Fibroblast of pulmonary artery (primary cell): ENCODE measurements around the gene LURAP1L.

Experiments used
- DNase-seq: peaks from one replicate; pipeline ENCODE4 v3.0.0-alpha.2; 2010; ENCODE audit warnings: low read depth
- H3K4me3 ChIP-seq: replicated peaks from 2 replicates; pipeline ENCODE4 v1.5.1; 2011; ENCODE audit warnings: low read depth, mild to moderate bottlenecking, control low read depth, low read length, moderate library complexity
- TF ChIP-seq, protein P1 (sequence below): IDR thresholded peaks from 2 replicates; pipeline ENCODE4 v1.5.1; 2011; ENCODE audit warnings: mild to moderate bottlenecking, control low read depth, low read length, inconsistent platforms; ENCODE audit errors: missing control alignments

LURAP1L gene

DNA sequence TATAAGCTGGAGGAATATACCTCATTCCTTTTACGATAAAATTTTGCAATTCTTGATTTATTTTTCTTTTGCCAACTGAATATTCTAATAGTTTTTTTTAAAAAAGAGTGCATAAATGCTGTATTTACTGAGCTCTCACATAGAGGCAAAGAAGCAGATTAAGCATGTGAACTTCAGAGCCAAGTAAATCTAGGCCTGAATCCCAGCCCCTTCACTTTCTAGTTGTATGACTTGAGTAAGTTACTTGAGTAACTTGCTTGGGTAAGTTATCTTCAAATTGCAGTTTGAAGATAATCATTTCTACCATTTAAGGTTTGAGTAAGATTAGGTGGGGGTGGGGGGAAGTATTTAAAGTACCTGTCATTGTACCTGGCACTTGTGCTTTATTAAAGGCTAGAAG, 21.8 kb downstream of the LURAP1L start:
- H3K4me3 ChIP-seq: no peak overlapping the region
- TF ChIP-seq, protein P1, sequence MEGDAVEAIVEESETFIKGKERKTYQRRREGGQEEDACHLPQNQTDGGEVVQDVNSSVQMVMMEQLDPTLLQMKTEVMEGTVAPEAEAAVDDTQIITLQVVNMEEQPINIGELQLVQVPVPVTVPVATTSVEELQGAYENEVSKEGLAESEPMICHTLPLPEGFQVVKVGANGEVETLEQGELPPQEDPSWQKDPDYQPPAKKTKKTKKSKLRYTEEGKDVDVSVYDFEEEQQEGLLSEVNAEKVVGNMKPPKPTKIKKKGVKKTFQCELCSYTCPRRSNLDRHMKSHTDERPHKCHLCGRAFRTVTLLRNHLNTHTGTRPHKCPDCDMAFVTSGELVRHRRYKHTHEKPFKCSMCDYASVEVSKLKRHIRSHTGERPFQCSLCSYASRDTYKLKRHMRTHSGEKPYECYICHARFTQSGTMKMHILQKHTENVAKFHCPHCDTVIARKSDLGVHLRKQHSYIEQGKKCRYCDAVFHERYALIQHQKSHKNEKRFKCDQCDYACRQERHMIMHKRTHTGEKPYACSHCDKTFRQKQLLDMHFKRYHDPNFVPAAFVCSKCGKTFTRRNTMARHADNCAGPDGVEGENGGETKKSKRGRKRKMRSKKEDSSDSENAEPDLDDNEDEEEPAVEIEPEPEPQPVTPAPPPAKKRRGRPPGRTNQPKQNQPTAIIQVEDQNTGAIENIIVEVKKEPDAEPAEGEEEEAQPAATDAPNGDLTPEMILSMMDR: no peak
- DNase-seq: no peak

DNA sequence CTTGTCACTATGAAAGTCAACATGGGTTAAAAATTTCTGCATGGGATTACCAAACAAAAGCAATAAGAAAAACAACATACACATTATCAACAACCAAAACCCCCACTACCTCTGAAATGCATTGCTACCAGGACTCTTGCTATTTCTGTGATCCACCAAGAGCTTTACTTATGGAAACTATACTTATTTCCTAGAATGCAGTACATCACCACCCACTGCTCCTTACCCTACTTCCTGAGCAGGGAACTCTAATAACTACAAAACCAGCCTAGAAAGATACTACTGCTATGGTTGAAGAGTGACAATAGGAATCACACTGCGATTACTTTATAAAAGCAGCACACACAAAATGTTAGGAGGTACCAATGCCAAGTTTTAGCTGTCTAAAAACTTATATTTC, 22.2 kb downstream of the LURAP1L start:
- TF ChIP-seq, protein P1: no peak
- no peak for DNase-seq
- H3K4me3 ChIP-seq: no peak overlapping the region

DNA sequence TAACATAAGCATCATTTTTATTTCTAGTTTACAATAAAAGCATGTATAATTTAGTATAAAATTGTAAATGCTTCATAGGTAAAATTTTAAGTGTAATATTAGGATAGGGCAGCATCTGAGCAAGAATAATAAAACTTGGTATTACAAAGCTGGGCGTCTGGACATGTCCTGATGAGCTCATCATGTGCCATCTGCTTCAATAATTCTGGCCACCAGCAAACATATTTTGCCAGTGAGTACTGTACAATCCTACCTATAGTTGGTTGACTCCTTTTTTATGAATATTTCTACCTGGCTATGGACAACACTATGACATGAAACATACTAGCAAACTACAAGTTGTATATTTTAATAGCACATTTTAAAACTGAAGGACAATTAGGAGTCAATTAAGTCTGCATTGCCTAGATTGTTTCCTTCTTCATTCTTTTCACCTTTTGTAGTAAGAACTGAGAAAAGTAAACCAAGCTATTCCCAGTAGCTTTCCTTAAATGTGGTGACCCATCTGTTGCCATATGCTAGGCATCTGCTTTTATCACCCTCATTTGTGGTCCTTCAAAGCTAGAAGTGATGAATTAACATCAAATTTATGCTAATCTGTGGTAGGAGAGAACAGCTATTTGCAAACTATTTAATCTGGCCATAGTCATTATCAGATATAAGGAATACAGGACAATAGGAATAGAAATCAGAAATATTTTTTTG, 23.4 kb downstream of the LURAP1L start:
- TF ChIP-seq, protein P1: no peak
- H3K4me3 ChIP-seq: no peak overlapping the region
- no peak for DNase-seq

DNA sequence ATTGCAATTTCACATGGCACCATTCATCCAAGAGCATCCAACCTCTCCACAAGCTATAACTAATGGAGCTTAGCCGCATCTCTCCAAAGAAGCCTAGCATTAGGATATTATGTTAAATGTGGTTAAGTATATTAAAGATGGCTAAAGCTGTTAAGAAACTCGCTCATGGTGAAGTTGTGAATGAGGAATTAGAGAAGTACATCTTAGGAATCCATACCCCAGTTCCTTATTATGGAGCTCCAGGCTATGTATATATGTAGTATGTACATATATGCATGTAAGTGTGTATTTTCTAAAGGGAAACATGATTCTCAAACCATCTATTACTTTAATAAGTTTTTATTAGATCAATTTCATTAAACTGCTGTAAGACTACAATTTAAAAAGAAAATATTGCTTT, 26.4 kb downstream of the LURAP1L start:
- DNase-seq: no peak
- TF ChIP-seq, protein P1: no peak
- H3K4me3 ChIP-seq: no peak overlapping the region

DNA sequence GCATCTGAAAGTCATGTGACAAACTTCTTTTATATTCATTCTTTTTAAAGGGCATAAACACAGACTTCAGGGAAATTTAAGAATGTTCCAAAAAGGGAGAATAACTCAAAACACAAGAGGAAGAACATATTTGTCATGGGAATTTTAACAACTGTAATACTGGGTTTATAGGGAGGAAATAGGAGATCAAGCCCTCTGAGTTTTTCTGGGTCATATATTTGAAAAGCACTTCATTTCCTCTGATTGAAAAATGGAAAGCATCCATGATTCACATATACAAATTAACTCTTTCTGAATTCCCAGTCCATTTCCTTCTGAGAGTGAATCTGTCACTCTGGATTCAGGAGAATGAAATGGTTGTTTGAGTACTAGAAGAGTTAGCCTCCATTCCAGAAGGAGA, 26.8 kb downstream of the LURAP1L start:
- no peak for DNase-seq
- TF ChIP-seq, protein P1: no peak
- H3K4me3 ChIP-seq: no peak overlapping the region

DNA sequence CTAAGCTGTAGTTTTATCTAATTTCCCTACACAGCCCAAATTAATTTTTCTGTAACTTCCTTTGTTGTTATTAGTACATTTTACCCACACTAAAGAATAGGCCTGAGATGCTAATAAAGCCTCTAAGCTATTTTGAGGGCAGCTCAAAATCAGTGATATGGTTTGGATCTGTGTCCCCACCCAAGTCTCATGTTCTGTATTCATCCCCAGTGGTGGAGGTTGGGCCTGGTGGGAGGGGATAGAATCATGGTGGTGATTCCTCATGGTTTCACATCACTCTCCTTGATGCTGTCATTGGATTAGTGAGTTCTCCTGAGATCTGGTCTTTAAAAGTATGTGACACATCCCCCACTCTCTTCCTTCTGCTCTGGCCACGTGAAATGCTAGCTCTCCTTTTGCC, 27.3 kb downstream of the LURAP1L start:
- DNase-seq: no peak
- H3K4me3 ChIP-seq: no peak overlapping the region
- TF ChIP-seq, protein P1: no peak

DNA sequence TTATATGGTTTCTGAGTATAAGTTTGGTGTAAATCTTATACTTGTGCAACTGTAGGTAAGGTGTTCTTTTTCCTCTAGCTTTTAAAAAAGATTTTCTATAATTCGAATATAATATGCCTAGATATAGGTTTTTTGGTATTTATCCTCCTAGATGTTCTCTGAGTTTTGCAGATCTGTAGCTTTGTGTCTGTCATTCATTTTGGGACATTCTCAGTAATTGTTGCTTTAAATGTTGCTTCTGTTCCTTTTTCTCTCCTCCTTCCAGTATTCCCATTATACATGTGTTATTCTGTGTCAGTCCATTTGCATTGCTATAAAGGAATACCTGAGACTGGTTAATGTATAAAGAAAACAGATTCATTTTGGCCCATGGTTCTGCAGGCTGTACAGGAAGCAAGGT, 33.7 kb downstream of the LURAP1L start:
- DNase-seq: no peak
- TF ChIP-seq, protein P1: no peak
- no peak overlapping the region for H3K4me3 ChIP-seq
